ENCODE data around the gene SLC9A3.

The SLC9A3 gene

DNA sequence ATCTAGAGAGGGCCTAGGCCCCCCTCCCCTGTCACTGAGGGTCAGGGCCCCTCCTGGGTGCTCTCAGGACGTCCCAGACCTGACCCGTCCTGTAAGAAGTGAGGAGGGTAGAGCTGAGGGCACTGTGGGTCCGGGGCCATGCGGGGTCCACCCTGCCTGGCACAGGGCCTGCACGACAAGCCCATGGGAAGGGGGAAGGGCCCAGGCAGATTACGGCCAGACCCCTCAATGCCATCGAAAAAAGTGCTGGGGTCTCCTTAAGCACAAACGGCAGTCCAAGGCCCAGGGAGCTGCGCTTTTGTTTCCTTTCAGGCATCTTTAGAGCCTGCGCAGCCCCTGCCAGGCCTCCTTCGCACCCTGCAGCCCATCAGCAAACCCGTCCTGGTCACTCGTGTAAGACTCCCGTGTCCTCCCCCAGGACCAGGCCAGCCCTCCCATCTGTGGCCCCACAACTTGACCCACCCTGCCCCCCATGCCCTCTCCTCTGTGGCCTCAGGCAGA lies 85.7 kb downstream of the SLC9A3 start:
- H3K27ac ChIP-seq, result no peak overlapping the region
- TF ChIP-seq, protein P1, sequence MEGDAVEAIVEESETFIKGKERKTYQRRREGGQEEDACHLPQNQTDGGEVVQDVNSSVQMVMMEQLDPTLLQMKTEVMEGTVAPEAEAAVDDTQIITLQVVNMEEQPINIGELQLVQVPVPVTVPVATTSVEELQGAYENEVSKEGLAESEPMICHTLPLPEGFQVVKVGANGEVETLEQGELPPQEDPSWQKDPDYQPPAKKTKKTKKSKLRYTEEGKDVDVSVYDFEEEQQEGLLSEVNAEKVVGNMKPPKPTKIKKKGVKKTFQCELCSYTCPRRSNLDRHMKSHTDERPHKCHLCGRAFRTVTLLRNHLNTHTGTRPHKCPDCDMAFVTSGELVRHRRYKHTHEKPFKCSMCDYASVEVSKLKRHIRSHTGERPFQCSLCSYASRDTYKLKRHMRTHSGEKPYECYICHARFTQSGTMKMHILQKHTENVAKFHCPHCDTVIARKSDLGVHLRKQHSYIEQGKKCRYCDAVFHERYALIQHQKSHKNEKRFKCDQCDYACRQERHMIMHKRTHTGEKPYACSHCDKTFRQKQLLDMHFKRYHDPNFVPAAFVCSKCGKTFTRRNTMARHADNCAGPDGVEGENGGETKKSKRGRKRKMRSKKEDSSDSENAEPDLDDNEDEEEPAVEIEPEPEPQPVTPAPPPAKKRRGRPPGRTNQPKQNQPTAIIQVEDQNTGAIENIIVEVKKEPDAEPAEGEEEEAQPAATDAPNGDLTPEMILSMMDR (conservative IDR thresholded peaks at IDR 0.05), result no peak
- TF ChIP-seq ZFX (IDR thresholded peaks at IDR 0.05), result no peak

DNA sequence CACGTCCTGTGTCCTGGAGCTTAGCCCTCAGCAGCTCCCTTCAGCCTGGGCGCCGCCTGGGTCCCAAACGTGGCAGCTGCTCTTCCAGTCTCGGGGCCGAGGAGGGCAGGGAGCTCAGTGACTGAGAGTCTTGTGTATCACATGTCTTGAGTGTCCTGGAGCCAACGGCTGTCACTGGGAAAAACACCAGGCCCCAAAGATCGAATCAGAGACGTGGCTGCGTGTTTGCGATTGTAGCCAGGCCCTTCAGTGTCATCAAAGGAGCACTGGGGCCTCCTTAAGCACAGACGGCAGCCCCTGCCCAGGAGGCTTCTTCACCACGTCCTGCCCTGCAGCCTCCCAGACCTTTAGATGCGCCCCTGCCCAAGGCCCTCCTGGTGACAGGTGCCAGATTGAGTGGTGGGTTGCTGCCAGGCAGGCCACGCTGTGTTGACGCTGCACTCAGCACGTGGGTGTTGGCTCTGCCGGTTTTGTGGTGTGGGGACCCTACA lies 86.9 kb downstream of the SLC9A3 start:
- no peak overlapping the region for H3K27ac ChIP-seq
- TF ChIP-seq, protein P1 (conservative IDR thresholded peaks at IDR 0.05), result no peak
- no peak for TF ChIP-seq ZFX (IDR thresholded peaks at IDR 0.05)

DNA sequence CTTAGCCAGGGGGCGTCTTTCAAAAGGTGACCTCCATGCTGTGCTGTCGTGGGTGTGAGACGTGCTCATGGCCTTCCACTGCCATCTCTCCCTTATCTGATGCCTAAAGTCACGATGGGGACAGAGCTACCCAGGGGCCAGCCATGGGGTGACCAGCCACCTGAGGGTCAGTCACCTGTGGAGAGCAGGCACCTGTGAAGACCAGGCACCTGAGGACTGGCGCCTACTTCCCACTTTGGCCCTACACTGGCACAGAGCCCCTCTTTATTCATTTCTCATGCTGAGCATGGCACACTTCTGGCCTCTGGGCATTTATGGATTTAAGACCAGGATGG lies 87.6 kb downstream of the SLC9A3 start:
- TF ChIP-seq, protein P1 (conservative IDR thresholded peaks at IDR 0.05), result no peak; the same call in 1 of the 2 replicates
- TF ChIP-seq ZFX (IDR thresholded peaks at IDR 0.05), result no peak

DNA sequence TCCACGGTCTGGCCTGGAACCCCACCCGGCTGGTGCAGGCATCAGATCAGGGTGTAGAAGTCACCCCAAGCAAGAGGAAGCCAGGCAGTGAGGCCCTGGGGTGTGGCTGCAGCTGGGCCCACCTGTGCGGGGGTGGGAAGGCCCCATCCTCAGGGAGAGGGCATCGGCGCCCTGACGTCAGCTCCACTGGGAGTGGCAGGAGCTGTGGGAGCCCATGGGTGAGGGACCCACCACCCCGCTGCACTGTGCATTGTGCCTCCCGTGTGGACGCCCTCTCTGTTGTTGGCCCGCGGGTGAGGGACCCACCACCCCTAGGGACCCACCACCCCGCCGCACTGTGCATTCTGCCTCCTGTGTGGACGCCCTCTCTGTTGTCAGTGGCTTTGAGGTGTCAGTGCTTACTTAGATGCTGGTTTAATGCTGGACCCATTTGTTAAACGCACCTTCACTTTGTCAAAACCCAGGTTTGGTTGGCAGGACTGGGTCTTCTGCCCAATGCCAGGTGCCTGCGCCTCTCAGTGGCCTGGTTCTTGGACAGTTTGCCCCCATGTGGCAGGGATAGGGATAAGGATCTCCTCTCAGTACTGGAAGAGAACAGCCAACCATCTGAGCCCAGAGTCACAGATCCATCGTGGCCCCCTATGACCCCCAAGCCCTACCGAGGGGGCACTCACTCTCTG lies 88.1 kb downstream of the SLC9A3 start:
- no peak for TF ChIP-seq ZFX (IDR thresholded peaks at IDR 0.05)
- TF ChIP-seq, protein P1 (conservative IDR thresholded peaks at IDR 0.05), result no peak; the same call in 1 of the 2 replicates
- no peak overlapping the region for H3K27ac ChIP-seq

More for the DNA sequence above, 87.6 kb downstream of the SLC9A3 start:
- H3K27ac ChIP-seq, result no peak overlapping the region

DNA sequence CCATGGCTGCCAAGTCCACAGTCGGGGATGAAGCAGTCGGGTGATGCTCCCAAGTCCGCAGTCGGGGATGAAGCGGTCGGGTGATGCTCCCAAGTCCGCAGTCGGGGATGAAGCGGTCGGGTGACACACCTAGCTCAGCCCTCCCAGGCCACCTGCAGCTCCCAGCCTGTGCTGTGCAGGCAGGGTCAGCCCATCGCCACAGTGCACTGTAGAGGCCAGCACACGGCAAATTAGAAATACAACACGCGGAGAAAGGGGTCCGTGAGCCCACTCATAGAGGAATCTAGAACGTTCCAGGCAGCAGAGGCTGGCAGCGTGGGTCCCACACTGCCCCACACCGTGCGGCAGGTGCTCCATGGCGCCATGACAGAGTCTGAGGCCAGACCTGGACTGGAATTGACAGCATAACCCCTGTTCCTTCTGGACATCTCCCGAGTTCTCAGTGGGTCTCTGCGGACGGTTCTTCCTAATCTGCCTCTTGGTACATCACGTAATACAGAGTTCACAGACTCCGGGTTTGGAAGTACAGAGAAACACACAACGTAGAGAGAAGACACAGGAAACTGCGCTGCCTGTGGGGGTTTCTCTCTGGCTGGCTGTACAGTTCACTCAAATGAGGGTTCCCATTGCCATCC lies 89.0 kb downstream of the SLC9A3 start:
- no peak overlapping the region for H3K27ac ChIP-seq
- TF ChIP-seq, protein P1 (conservative IDR thresholded peaks at IDR 0.05), result no peak
- TF ChIP-seq ZFX (IDR thresholded peaks at IDR 0.05), result no peak

DNA sequence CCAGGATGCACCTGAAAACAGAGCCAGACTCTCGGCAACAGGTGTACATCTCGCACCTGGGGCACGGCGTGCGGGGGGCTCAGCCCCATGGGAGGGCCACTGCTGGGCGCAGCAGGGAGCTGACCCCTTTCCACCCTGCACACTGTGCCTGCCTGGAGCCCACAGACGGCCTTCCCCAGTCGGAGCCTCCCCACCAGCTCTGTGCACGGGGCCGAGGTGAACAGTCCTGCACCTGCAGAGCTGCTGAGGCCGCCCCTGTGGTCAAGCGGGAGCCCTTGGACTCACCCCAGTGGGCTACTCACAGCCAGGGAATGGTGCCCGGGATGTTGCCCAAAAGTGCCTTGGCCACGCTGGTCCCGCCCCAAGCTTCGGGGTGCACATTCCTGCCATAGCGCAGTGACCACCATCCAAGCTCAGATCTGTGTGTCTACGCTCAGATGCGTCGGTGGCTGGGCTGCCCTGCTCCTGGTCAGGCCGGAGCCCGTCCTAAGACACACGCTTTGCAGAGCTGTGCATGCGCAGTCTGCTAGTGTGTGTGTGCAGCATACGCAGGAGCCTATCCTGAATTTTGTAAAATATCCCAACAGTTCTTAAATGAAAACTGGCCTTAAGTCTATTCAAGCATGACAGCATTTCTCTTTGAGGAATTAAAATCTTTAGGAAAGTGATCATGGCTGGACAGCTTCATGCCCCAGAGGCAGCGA lies 89.7 kb downstream of the SLC9A3 start:
- no peak for TF ChIP-seq ZFX (IDR thresholded peaks at IDR 0.05)
- TF ChIP-seq, protein P1 (conservative IDR thresholded peaks at IDR 0.05), result no peak

DNA sequence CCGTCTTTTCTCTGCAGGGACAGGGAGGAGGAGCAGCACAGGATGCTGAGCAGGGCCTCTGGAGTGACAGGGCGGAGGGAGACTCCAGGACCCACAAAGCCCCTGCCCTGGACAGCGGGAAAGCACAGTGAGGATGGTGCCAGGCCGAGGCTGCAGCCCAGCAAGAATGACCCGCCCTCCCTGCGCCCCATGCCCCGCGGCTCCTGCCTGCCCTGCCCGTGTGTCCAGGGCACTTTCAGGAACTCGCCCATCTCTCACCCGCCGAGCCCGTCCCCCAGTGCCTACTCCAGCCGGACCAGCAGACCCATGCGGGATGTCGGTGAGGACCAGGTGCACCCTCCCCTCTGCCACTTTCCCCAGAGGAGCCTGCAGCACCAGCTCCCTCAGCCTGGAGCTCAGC lies 90.4 kb downstream of the SLC9A3 start:
- TF ChIP-seq, protein P1 (conservative IDR thresholded peaks at IDR 0.05), result no peak
- no peak for TF ChIP-seq ZFX (IDR thresholded peaks at IDR 0.05)

More for the DNA sequence above, 89.7 kb downstream of the SLC9A3 start:
- H3K27ac ChIP-seq, result no peak overlapping the region

More for the DNA sequence above, 90.4 kb downstream of the SLC9A3 start:
- H3K27ac ChIP-seq, result no peak overlapping the region

Measured in C4-2B (cell line).